BE2C (cell line): ENCODE measurements around the gene CALM3.

Experiments used
- DNase-seq: peaks from one replicate; pipeline ENCODE4 v3.0.0-alpha.2; 2020
- H3K27me3 ChIP-seq: fragments of 250-450 bp; sonication (Bioruptor Pico); 2 replicates; pipeline ENCODE4 v1.5.1; 2020; ENCODE audit warnings: mild to moderate bottlenecking
- H3K36me3 ChIP-seq: fragments of 250-450 bp; sonication (Bioruptor Pico); 2 replicates; pipeline ENCODE4 v1.5.1; 2020; ENCODE audit warnings: mild to moderate bottlenecking
- H3K4me1 ChIP-seq: fragments of 250-450 bp; sonication (Bioruptor Pico); 2 replicates; pipeline ENCODE4 v1.5.1; 2020
- H3K4me3 ChIP-seq: 2 replicates; pipeline ENCODE4 v1.5.1; 2011; ENCODE audit warnings: low read depth, low read length
- H3K9me3 ChIP-seq: fragments of 250-450 bp; sonication (Bioruptor Pico); 2 replicates; pipeline ENCODE4 v1.5.1; 2020
- CTCF ChIP-seq: IDR thresholded peaks from 2 replicates; pipeline ENCODE4 v1.5.1; 2012; ENCODE audit warnings: mild to moderate bottlenecking, low read depth, low read length

CALM3 gene

GRCh38 chr19:46646402-46646801 lies 45.3 kb downstream of the CALM3 start:
- H3K4me1 ChIP-seq, result no peaks in the 10 kb centered on the region
- no peak for DNase-seq
- no peaks in the 10 kb centered on the region for H3K36me3 ChIP-seq
- H3K27me3 ChIP-seq, result no peaks in the 10 kb centered on the region
- no peak overlapping the region for H3K4me3 ChIP-seq
- no peaks in the 10 kb centered on the region; the same call in 1 of the 2 replicates for H3K9me3 ChIP-seq
- TF ChIP-seq CTCF, result no peak

GRCh38 chr19:46648060-46648960 lies 47.2 kb downstream of the CALM3 start:
- no peak overlapping the region for H3K4me3 ChIP-seq
- no peaks in the 10 kb centered on the region; the same call in 1 of the 2 replicates for H3K9me3 ChIP-seq
- H3K4me1 ChIP-seq, result no peaks in the 10 kb centered on the region
- no peaks in the 10 kb centered on the region for H3K27me3 ChIP-seq
- no peaks in the 10 kb centered on the region for H3K36me3 ChIP-seq
- TF ChIP-seq CTCF, result no peak
- DNase-seq, result no peak

GRCh38 chr19:46648961-46649960 lies 48.1 kb downstream of the CALM3 start:
- no peak overlapping the region for H3K4me3 ChIP-seq
- no peaks in the 10 kb centered on the region for H3K27me3 ChIP-seq

GRCh38 chr19:46650445-46650844 lies 49.3 kb downstream of the CALM3 start:
- no peaks in the 10 kb centered on the region for H3K36me3 ChIP-seq
- DNase-seq, result no peak
- no peaks in the 10 kb centered on the region for H3K4me1 ChIP-seq
- no peak overlapping the region for H3K4me3 ChIP-seq
- TF ChIP-seq CTCF, result no peak
- H3K27me3 ChIP-seq, result no peaks in the 10 kb centered on the region
- H3K9me3 ChIP-seq, result no peaks in the 10 kb centered on the region; the same call in 1 of the 2 replicates

More at GRCh38 chr19:46648961-46649960, 48.1 kb downstream of the CALM3 start:
- no peaks in the 10 kb centered on the region for H3K4me1 ChIP-seq
- no peak for DNase-seq
- H3K9me3 ChIP-seq, result no peaks in the 10 kb centered on the region; the same call in 1 of the 2 replicates
- TF ChIP-seq CTCF, result no peak
- no peaks in the 10 kb centered on the region for H3K36me3 ChIP-seq

GRCh38 chr19:46654621-46655152 lies 53.6 kb downstream of the CALM3 start:
- Histone ChIP-seq H3K4me1 (no peaks in the 10 kb centered on the region), H3K36me3 (no peaks in the 10 kb centered on the region), H3K9me3 (no peaks in the 10 kb centered on the region), H3K27me3 (no peaks in the 10 kb centered on the region), H3K4me3 (no peak overlapping the region)
- TF ChIP-seq CTCF, result no peak
- no peak for DNase-seq
